Peyer's patch (tissue), 4 donors: Measurements from ENCODE around the gene SPEF1. TPM values are rescaled to one million over a fixed set of nuclear protein-coding genes. Genes with fewer than 3 reads are reported as not detected.

ENCODE experiments used
- DNase-seq, 3 donors: peaks; one replicate each; pipeline ENCODE4 v3.0.0-alpha.2; 2017 to 2019
- H3K27ac ChIP-seq, 4 donors: fragments of 200-600 bp; sonication (generic); one replicate each; pipeline ENCODE4 v1.5.1; 2016 to 2019
- H3K27me3 ChIP-seq, 2 donors: fragments of 200-600 bp; sonication (generic); one replicate each; pipeline ENCODE4 v1.5.1; 2019
- H3K36me3 ChIP-seq, 3 donors: fragments of 200-600 bp; sonication (generic); one replicate each; pipeline ENCODE4 v1.5.1; 2016 to 2019
- H3K4me1 ChIP-seq, 4 donors: fragments of 200-600 bp; sonication (generic); one replicate each; pipeline ENCODE4 v1.5.1; 2016 to 2019
- H3K4me3 ChIP-seq, 4 donors: fragments of 200-600 bp; sonication (generic); 1 replicate in 3 of 4; 2 replicates in 1 of 4; pipeline ENCODE4 v1.5.1; 2016 to 2019; ENCODE audit warnings: mild to moderate bottlenecking in 1 of 4
- H3K9me3 ChIP-seq, 4 donors: fragments of 200-600 bp; sonication (generic); one replicate each; pipeline ENCODE4 v1.5.1; 2016 to 2019; ENCODE audit warnings: mild to moderate bottlenecking in 1 of 4
- CTCF ChIP-seq, 6 experiments: fragments of 450-650 bp in 4 of 6; fragments of 200-600 bp in 2 of 6; sonication (generic) in 1 of 6; IDR thresholded peaks; one replicate each; pipeline ENCODE4 v1.5.1; 2017 to 2019; ENCODE audit warnings: antibody characterized with exemption in 6 of 6, mild to moderate bottlenecking in 3 of 6, moderate library complexity in 1 of 6
- POLR2A ChIP-seq, 2 donors: fragments of 450-650 bp; IDR thresholded peaks; one replicate each; pipeline ENCODE4 v1.5.1; 2017; ENCODE audit warnings: antibody characterized with exemption in 2 of 2, mild to moderate bottlenecking in 2 of 2, moderate library complexity in 2 of 2
- total RNA-seq, 4 donors: library from RNA; depleted of rRNA; stranded (reverse); fragments of >200 nt; gene quantifications; one replicate each; pipeline ENCODE4 v1.1.0, GENCODE V29; 2016

Gene SPEF1
- total RNA-seq, 4 donors from 2014 or later = not detected

GRCh38 chr20:3788685-3789155, 7.5 kb upstream of the SPEF1 start:
- Histone ChIP-seq H3K4me3 (no peak overlapping the region), H3K36me3 (peaks cover 0 to 11% (median 0%) of the 10 kb centered on the region in 3 donors), H3K9me3 (no peaks in the 10 kb centered on the region), H3K27ac (no peak overlapping the region), H3K27me3 (no peaks in the 10 kb centered on the region), H3K4me1 (peaks cover 0 to 47% (median 10%) of the 10 kb centered on the region in 4 donors)
- no peak for TF ChIP-seq CTCF (IDR thresholded peaks at IDR 0.05)
- no peak for TF ChIP-seq POLR2A (IDR thresholded peaks at IDR 0.05)
- DNase-seq = peak in 1 of 3 donors; percentile 84

DNA sequence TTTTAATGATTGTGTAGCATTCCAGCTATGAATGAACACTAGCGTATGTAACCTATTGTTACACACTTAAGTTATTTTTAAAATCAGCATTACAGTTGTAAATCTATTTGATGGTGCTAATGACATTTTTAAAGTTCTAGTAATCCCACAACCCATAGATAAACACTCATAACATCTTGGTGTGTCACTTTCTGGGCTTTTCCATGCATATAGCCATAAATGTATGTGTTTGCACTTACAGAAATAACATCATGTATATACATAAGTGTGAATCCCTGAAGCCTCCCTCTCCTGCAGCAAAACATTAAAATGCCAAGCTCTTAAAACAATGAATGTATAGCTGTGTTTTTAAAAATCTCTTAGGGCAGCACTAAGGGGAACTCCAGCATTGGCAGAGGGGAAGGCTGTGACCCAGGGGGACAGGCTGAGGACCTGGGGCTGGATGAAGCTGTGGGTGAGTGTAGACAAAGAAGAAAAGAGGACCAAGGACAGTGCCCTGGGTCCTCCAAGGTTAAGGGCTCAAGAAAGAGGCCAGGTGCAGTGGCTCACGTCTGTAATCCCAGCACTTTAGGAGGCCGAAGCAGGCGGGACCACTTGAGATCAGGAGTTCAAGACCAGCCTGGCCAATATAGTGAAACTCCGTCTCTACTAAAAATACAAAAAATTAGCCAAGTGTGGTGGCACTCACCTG, 6.2 kb upstream of the SPEF1 start:
- no peak for DNase-seq
- Histone ChIP-seq H3K9me3 (no peaks in the 10 kb centered on the region), H3K36me3 (peaks cover 0 to 11% (median 0%) of the 10 kb centered on the region in 3 donors), H3K4me1 (peaks cover 0 to 56% (median 10%) of the 10 kb centered on the region in 4 donors), H3K27me3 (no peaks in the 10 kb centered on the region), H3K4me3 (peak overlapping the region in 2 of 4 donors; percentile 26 to 40), H3K27ac (no peak overlapping the region)
- TF ChIP-seq POLR2A (IDR thresholded peaks at IDR 0.05) (no peak), CTCF (IDR thresholded peaks at IDR 0.05) (no peak)

DNA sequence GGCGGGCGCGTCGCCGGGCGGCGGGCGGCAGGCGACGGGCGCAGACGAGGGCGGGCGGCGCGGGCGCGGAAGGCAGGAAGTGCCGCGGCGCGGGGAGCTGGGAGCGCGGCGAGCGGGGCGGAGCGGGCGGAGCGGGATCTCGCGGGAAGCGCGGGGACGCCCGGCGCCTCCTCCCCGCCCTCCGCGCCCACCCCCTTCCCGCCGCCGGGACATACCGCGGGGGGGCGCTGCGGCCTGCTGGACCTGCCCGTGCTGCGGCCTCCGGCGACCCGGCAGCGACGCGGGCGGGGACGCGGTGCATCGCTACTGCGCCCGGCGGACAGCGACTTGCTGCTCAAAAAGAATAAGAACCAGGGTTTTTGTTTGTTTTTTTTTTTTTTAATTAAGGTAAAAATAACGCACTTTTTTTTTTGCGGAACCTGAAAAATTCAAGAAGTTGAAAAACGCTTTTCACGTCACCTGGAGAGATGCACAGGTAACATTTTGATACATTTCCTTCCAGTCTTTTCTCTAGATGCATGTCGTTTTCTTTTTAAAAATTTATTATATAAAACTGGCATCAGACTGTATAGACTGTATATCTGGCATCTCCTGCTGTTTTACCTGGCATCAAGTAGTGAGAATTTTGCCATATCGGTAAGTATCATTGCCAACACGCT, 5.5 kb upstream of the SPEF1 start, which contains the start of gene CENPB:
CENPB (minus strand) TSS at position 76 of the 659 bp plus-strand sequence. CDS start 257 bp downstream, outside the sequence.
- peak; percentile 89 to 96 (median 95) for DNase-seq
- peaks cover 0 to 11% (median 0%) of the 10 kb centered on the region in 3 donors for H3K36me3 ChIP-seq
- H3K4me3 ChIP-seq = peak within 1 kb of the TSS; percentile 44 to 79 (median 62)
- no peaks in the 10 kb centered on the region for H3K9me3 ChIP-seq
- no peaks in the 10 kb centered on the region for H3K27me3 ChIP-seq
- peak within 1 kb of the TSS; percentile 70 to 87 (median 80) for H3K27ac ChIP-seq
- TF ChIP-seq POLR2A (IDR thresholded peaks at IDR 0.05) (no peak), CTCF (IDR thresholded peaks at IDR 0.05) (peak; percentile 71 to 93 (median 86))
- peaks cover 0 to 56% (median 10%) of the 10 kb centered on the region in 4 donors for H3K4me1 ChIP-seq

DNA sequence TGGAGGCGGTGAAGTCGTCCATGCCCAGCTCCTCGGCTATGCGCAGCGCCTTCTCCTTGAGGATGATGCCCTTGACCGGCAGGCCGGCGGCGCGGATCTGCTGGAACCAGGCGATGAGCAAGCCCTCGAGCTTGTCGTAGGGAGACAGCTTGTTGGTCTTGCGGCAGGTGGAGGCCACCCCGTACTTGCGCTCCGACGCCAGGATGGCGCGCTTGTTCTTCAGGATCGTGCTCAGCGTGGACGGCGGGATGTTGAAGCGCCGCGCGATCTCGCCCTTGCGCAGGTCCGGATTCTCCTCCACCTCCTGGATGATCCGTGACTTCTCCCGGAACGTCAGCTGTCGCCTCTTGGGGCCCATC, 4.9 kb upstream of the SPEF1 start:
- Histone ChIP-seq H3K27me3 (no peaks in the 10 kb centered on the region), H3K4me3 (peak overlapping the region; percentile 44 to 79 (median 62)), H3K4me1 (peaks cover under 1 to 61% (median 12%) of the 10 kb centered on the region in 4 donors), H3K36me3 (peaks cover 0 to 11% (median 0%) of the 10 kb centered on the region in 3 donors), H3K9me3 (no peaks in the 10 kb centered on the region), H3K27ac (peak overlapping the region; percentile 70 to 87 (median 80))
- DNase-seq = peak; percentile 40 to 76 (median 69)
- TF ChIP-seq POLR2A (IDR thresholded peaks at IDR 0.05) (no peak), CTCF (IDR thresholded peaks at IDR 0.05) (peak in 1 of 6 experiments; percentile 2)

- no peaks in the 10 kb centered on the region for H3K27me3 ChIP-seq
- no peak for DNase-seq
- H3K36me3 ChIP-seq = peaks cover 0 to 11% (median 0%) of the 10 kb centered on the region in 3 donors
- peaks cover 3 to 66% (median 14%) of the 10 kb centered on the region in 4 donors for H3K4me1 ChIP-seq
- no peak for TF ChIP-seq POLR2A (IDR thresholded peaks at IDR 0.05)
- no peak for TF ChIP-seq CTCF (IDR thresholded peaks at IDR 0.05)
- peak overlapping the region; percentile 44 to 79 (median 62) for H3K4me3 ChIP-seq
- H3K27ac ChIP-seq = peak overlapping the region; percentile 70 to 87 (median 80)
- no peaks in the 10 kb centered on the region for H3K9me3 ChIP-seq
Observed at GRCh38 chr20:3785240-3786125, 4.2 kb upstream of the SPEF1 start.
